ENCODE data around the gene SPPL2A. TPM values are rescaled to one million over a fixed set of nuclear protein-coding genes. Genes with fewer than 3 reads are reported as not detected.
"Not testable (repeated sequence)": the region's sequence is repeated elsewhere in the genome, so short reads cannot be mapped to it uniquely, and the experiment has no call there.

The SPPL2A gene
- polyA plus RNA-seq, 3 donors, result 108 to 132 (median 108) TPM

GRCh38 chr15:50694634-50695165, 70.8 kb downstream of the SPPL2A start:
- not testable (repeated sequence) for DNase-seq (ENCODE audit: low read depth in 3 of 3, low spot score in 2 of 3)

GRCh38 chr15:50687302-50687902, 78.1 kb downstream of the SPPL2A start:
- DNase-seq (ENCODE audit: low read depth in 3 of 3, low spot score in 2 of 3), result no peak

GRCh38 chr15:50686469-50687301, 78.8 kb downstream of the SPPL2A start, which contains the start of gene TRPM7:
Gene TRPM7 (minus strand): TSS chr15:50686797. CDS start chr15:50686533, 264 bp downstream.
- peak; percentile 83 to 87 (median 84) for DNase-seq (ENCODE audit: low read depth in 3 of 3, low spot score in 2 of 3)

GRCh38 chr15:50685976-50686468, 79.5 kb downstream of the SPPL2A start:
- peak in 2 of 3 donors; percentile 36 to 54 for DNase-seq (ENCODE audit: low read depth in 3 of 3, low spot score in 2 of 3)

DNA sequence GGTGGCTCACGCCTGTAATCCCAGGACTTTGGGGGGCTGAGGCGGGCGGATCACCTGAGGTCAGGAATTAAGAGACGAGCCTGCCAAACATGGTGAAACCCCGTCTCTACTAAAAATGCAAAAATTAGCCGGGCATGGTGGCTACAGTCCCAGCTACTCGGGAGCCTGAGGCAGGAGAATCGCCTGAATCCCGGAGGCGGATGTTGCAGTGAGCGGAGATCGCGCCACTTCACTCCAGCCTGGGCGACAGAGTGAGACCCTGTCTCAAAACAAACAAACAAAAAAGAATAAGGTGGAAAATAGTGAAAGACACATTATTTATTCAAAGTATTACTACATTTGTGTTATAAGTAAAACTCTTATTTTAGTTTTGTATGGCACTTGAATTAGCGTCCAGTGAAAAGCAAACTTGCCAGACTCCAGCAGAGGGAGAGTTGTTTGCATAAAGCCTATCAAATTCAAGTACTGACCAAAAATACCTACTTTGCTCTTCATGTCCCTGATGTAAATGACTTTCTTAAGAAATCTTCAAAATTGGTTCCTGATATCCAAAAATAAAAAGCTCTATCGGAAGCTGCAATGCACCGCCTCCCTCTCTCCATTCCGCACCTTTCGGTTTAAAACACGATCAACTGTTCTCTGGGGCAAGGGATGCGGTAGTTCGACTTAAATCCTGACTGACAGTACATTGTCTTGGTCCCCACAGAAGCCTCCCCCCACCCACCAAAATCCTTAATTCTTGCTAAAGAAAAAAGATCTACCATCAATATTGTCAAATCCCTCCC, 80.1 kb downstream of the SPPL2A start:
- DNase-seq (ENCODE audit: low read depth in 3 of 3, low spot score in 2 of 3), result no peak

DNA sequence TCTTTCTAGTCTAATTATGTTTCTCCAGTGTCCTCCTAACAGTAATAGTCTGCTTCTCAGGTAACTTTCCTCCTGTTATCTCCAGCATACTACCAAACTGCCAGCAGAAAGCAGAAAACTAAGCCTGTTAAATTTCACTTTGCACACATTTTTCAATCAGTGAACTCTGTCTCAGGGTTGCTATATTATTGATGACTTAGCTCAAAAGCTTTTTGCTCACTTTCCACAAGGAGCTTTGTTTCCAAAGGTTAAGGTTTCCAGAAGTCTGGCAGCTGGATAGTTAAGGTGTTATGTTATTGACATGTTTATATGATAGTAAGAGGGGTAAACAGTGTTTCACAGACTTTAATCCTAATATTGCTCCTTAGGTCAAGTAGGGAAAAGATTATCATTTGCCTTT, 84.0 kb downstream of the SPPL2A start:
- no peak for DNase-seq (ENCODE audit: low read depth in 3 of 3, low spot score in 2 of 3)

- DNase-seq (ENCODE audit: low read depth in 3 of 3, low spot score in 2 of 3), result no peak
Measured at GRCh38 chr15:50676799-50677483, 88.6 kb downstream of the SPPL2A start.

GRCh38 chr15:50675535-50676144, 89.9 kb downstream of the SPPL2A start:
- DNase-seq (ENCODE audit: low read depth in 3 of 3, low spot score in 2 of 3), result peak in 1 of 3 donors; percentile 33

- no peak for DNase-seq (ENCODE audit: low read depth in 3 of 3, low spot score in 2 of 3)
Measured at GRCh38 chr15:50670115-50670514, 95.4 kb downstream of the SPPL2A start.

- DNase-seq (ENCODE audit: low read depth in 3 of 3, low spot score in 2 of 3), result no peak
Measured at GRCh38 chr15:50669611-50670010, 95.9 kb downstream of the SPPL2A start.

GRCh38 chr15:50665938-50666337, 99.6 kb downstream of the SPPL2A start:
- DNase-seq (ENCODE audit: low read depth in 3 of 3, low spot score in 2 of 3), result no peak

DNA sequence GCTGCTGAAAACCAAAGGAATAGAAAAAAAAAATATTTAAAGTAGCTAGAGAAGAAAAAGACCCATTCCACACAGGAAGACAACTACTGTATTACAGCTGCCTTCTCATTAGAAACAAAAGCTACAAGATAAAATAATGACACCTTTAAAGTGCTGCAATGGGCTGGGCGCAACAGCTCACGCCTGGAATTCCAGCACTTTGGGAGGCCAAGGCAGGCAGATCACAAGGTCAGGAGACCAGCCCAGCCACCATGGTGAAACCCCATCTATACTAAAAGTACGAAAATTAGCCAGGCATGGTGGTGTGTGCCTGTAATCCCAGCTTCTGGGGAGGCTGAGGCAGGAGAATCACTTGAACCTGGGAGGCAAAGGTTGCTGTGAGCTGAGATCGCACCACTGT, 110.0 kb downstream of the SPPL2A start:
- DNase-seq (ENCODE audit: low read depth in 3 of 3, low spot score in 2 of 3), result no peak

DNA sequence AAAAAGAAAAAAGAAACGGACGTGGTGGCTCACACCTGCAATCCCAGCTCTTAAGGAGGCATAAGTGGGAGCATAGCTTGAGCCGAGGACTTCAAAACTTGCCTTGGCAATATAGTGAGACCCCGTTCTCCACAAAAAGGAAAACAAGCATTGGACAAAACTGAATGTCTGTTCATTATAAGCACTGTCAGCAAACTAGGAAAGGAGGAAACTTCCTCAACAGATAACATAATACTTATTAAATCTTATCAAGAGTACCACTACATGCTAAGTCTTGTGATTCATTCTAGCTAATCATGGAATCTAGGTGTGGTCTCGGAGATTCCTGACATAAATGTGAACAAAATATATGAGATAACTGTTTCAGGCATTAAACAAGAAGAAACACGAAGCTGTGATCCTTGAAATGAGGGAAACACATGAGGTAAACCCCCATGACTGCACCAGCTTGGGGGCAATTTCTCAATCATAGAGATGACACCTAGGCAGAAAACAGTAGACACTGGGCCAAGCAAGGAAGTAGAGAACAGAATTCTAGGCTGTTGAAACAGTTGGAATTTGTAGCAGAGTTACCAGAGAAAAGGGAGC, 112.3 kb downstream of the SPPL2A start:
- no peak for DNase-seq (ENCODE audit: low read depth in 3 of 3, low spot score in 2 of 3)

DNA sequence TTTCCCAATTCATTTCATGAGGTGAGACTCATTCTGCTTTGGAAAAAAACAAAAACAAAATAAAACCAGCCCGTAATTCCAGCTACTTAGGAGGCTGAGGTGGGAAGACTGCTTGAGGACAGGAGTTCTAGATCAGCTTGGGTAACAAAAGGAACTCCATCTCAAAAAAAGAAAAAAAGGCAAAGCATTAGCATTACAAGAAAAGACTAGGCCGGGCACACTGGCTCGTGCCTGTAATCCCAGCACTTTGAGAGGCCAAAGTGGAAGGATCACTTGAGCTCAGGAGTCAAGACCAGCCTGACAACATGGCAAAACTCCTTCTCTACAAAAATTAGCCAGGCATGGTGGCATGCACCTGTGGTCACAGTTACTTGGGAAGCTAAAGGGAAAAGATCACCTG, 112.8 kb downstream of the SPPL2A start:
- no peak for DNase-seq (ENCODE audit: low read depth in 3 of 3, low spot score in 2 of 3)

Other genes starting within 250 kb of the SPPL2A start
- gene USP50, start 219.0 kb downstream of the SPPL2A start, polyA plus RNA-seq (ENCODE audit: insufficient read length in 3 of 3), result 1 to 10 TPM in 2 of 3 donors, under 1 TPM in 1; 0.85 to 1.5 (median 1.4) TPM
- 10 to 100 TPM; 45.9 to 50.1 (median 48.5) TPM for gene TRPM7, start 78.9 kb downstream of the SPPL2A start, polyA plus RNA-seq (ENCODE audit: insufficient read length in 3 of 3)
- 1 to 10 TPM; 8.3 to 9.8 (median 8.5) TPM for gene AP4E1, start 143.0 kb upstream of the SPPL2A start, polyA plus RNA-seq (ENCODE audit: insufficient read length in 3 of 3)